ENCODE results near the gene OTUD5. TPM values are rescaled to one million over a fixed set of nuclear protein-coding genes. Genes with fewer than 3 reads are reported as not detected.

The OTUD5 gene, protein sequence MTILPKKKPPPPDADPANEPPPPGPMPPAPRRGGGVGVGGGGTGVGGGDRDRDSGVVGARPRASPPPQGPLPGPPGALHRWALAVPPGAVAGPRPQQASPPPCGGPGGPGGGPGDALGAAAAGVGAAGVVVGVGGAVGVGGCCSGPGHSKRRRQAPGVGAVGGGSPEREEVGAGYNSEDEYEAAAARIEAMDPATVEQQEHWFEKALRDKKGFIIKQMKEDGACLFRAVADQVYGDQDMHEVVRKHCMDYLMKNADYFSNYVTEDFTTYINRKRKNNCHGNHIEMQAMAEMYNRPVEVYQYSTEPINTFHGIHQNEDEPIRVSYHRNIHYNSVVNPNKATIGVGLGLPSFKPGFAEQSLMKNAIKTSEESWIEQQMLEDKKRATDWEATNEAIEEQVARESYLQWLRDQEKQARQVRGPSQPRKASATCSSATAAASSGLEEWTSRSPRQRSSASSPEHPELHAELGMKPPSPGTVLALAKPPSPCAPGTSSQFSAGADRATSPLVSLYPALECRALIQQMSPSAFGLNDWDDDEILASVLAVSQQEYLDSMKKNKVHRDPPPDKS
- total RNA-seq, result 25.0 and 27.6 TPM in 2 replicates

DNA sequence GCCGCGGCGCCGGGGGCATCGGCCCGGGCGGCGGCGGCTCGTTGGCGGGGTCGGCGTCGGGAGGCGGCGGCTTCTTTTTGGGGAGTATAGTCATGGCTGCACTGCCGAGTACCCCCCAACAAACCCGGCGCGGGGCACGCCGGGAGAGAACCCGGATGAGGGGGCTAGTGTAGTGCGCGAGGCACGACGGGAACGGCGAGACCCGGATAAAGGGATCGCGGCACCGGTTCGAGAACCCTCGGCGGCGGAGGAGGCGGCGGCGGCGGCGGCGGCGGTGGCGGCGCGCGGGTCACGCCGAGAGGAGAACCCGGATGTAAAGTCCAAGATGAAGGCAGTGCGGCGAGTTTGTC is at the start of gene OTUD5:
TSS of gene OTUD5 (minus strand) at position 131 of the 350 bp plus-strand sequence. CDS start at position 94, 37 bp downstream.

DNA sequence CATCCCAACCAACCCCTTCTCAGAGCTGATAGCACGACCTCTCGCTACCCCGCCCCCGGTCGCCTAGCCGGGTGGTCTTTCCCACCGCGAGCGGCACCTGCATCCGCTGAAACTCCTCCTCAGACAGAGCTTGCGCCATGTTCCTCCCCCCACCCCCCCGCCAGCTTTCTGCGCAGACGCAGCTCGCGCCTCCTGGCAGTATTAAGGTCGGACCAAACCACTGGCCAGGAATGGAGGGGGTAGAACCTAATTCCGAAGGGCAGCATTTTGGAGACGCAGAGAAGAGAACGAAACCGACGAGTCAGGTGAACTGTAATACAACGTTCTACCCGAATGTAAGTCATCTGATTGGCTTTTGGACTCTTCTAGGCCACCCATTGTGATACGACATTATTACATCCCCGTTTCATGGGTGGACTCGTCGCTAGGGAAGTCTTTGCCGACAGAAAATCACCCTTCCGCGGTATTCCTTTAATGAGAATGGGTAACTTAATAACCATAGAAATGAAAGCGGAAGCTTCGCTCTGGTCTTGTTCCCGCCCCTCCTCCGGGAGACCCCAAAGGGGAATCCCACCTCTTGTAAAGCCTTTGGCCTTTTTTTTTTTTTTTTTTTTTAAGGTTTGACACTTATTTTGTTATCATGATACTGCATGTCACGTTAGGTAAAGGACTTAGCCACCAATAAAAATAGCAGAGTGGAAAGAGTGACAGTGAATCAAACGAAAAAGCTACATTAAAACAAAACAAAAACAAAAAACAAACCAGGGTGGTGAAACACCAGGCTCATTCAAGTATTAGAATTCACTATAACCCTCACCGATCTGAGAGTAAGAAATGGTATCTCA is 44.9 kb upstream of the OTUD5 start, which contains the start of gene GRIPAP1:
TSS of gene GRIPAP1 (minus strand) at position 174 of the 845 bp plus-strand sequence. CDS start at position 139, 35 bp downstream.

DNA sequence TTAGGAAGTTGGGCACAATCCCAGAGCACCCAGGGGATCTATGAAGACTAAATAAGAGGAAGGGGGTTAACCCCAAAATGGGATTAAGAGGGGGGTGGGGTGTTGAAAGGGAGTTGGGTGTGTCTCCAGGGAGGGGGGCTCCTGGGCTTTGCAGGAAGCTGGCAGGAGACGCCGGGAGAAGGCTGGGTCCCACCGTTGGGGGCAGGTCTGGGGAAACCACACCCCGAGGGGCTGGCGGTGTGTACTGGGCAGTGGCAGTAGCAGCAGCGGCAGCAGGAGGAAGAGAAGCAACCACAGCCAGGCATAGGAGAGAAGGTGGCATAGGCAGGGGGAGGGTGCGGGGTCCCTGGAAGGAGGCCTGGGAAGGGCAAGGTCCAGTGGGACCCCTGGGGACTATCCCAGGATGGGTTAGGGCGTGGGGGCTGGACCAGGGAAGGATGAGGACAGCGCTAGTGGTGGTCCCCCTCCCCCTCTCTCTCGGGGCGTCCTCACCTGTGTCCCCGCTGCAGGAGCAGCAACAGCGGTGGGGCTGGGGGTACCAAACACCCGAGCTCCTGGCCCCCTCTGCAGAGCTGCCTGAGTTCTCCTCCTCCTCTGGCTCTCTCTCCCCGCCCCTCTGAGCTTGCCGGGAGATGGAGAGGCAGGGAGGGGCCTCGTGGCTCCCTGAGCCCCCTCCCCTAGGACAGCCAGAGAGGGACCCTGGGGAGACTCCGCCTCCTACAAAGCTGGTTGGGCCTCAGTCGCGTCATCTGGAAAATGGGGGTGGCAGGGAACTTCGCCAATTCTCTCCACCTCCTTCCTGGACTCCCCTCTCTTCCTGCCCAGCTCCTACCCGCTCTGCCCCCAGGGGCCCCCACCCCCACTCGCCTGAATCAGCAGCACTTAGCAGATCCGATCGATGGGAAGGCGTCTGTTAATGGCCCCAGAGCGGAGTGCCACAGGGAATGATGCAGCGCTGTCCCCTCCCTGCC is 14.1 kb upstream of the OTUD5 start, which contains the start of gene KCND1:
TSS of gene KCND1 (minus strand) at position 596 of the 971 bp plus-strand sequence. CDS start 1,573 bp downstream, outside the sequence.

DNA sequence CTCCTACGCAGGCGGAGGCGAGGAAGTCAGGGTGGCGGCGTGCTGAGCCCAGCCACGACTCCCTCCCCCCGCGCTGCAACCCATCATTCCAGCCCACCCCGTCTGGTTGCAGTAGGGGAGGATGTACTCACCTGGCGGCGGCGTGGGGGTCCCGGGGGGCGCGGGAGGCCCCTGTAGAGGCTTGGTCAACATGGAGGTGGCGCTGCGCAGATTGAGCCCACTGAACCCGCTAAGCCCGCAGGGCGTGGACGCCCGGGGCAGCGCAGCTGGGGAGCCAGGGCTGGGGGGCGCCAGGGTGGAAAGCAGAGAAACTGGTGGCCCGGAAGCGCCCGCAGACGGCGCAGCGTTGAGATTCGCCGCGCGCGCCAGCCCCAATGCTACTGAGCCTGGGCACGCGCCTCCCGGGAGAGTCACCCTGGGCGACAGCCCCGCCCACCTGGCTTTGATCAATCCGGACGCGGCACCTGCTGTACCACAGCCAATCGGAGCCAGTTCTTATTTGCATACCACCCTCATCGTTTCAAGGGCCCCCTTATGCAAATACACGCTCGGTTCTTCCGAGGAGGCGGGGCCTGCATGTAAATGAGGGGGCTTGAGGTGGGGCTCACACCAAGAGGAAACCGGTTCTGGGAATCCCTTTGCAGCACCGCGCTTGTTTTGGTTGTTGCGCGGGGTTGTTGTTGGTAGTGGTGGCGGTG is 38.6 kb downstream of the OTUD5 start, which contains the start of gene PIM2:
TSS of gene PIM2 (minus strand) at position 382 of the 698 bp plus-strand sequence. CDS start at position 192, 190 bp downstream.

DNA sequence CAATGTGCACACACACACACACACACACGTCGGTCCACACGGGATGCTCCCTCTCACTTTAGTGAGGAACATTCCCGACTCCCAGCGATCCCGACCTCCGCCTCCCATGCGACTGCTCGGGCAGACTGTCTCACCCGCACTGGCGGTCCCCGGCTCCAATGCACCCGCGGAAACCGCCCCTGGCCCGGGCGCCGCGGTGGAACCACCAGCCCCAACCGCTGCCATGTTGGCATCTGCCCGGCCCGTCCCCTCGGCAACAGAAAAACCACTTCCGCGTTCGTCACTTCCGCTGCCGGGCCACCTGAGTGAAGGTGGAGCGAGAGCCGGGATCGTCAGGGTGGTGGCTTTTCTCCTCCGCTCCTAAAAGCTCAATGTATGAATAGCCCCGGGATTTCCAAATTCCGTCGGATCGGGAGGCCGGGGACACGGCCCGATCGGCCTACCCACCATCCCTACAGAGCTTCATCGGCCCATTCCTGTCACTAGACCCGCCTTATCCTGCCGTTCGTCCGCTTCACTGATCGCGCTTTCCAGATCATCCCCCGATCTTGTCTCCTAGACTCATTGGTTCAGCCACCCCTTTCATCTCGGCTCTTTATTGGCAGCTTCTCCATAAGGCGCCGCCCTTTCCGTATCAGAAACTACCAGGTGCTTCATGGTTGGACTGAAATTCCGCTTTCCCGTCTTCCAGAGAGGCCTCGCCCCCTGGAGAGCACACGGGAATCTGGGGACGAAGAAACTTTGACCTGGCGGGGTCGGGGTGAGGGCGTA is 45.8 kb downstream of the OTUD5 start, which contains the start of gene SLC35A2:
TSS of gene SLC35A2 (minus strand) at position 235 of the 771 bp plus-strand sequence. CDS start at position 225, 10 bp downstream.

DNA sequence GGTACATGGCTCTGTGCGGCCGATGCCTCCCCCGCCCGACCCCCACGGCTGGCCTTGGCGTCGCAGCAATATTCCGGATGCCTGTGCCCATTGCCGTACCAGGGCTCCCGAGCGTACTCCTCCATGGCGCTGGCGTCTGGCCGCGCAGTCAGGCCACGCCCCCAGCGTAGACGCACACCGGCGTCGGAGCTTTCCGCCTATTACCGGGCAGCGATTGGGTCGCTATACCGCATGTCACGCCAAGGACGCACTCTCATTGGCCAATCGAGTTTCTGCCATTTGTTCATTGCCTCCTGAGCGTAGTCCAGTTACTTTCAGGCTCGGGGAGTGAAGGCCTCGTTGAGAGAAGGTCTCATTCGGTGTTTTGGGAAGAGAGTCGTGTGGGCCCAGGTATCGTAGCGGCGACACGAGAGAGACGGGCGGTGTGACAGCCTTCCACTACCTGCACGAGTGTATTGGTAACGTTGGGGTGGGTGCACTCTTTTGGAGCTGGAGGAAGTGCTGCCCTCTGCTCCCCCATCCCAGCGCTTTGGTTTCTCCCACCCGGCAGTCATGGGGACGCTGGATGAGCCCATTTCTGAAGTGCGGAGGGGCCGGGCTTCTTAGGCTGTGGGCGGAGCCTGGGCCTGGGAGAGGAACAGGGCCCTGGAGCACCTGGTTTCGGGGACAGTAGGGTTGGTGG is 59.6 kb downstream of the OTUD5 start, which contains the start of the genes PQBP1 and TIMM17B:
TSS of gene PQBP1 (plus strand) at position 306 of the 682 bp plus-strand sequence. CDS start 580 bp downstream, outside the sequence.
TSS of gene TIMM17B (minus strand) at position 144 of the 682 bp plus-strand sequence. CDS start at position 125, 19 bp downstream.

Small RNA genes within 50 kb of the gene (small RNA-seq; reads per million reads assigned to genes)
- not detected for gene RNU6-722P

Other genes starting within 250 kb of the OTUD5 start
- gene GLOD5, start 195.9 kb downstream of the OTUD5 start, total RNA-seq, result not detected in 2 replicates
- gene GATA1, start 171.0 kb downstream of the OTUD5 start, total RNA-seq, result not detected in 2 replicates
- 20.6 and 28.7 TPM in 2 replicates for gene HDAC6, start 155.5 kb downstream of the OTUD5 start, total RNA-seq
- gene ERAS, start 131.1 kb downstream of the OTUD5 start, total RNA-seq, result not detected in 2 replicates
- not detected in 2 replicates for gene PCSK1N, start 122.0 kb downstream of the OTUD5 start, total RNA-seq
- 16.8 and 19.9 TPM in 2 replicates for gene TIMM17B, start 59.8 kb downstream of the OTUD5 start, total RNA-seq
- gene PQBP1, start 59.7 kb downstream of the OTUD5 start, total RNA-seq, result 46.6 and 49.9 TPM in 2 replicates
- gene SLC35A2, start 46.0 kb downstream of the OTUD5 start, total RNA-seq, result 13.0 and 14.1 TPM in 2 replicates
- 5.6 and 7.4 TPM in 2 replicates for gene PIM2, start 38.6 kb downstream of the OTUD5 start, total RNA-seq
- gene KCND1, start 14.2 kb upstream of the OTUD5 start, total RNA-seq, result 0.13 and 0.36 TPM in 2 replicates
- gene GRIPAP1, start 44.7 kb upstream of the OTUD5 start, total RNA-seq, result 17.4 and 21.1 TPM in 2 replicates
- gene TFE3, start 85.8 kb upstream of the OTUD5 start, total RNA-seq, result 25.9 and 36.5 TPM in 2 replicates
- 1.1 and 1.2 TPM in 2 replicates for gene CCDC120, start 101.4 kb upstream of the OTUD5 start, total RNA-seq
- gene PRAF2, start 116.4 kb upstream of the OTUD5 start, total RNA-seq, result 7.8 and 12.3 TPM in 2 replicates
- gene WDR45, start 122.3 kb upstream of the OTUD5 start, total RNA-seq, result 25.5 and 25.7 TPM in 2 replicates
- 17.8 and 19.5 TPM in 2 replicates for gene GPKOW, start 166.1 kb upstream of the OTUD5 start, total RNA-seq
- 0.36 and 0.40 TPM in 2 replicates for gene MAGIX, start 205.2 kb upstream of the OTUD5 start, total RNA-seq
- gene PLP2, start 214.3 kb upstream of the OTUD5 start, total RNA-seq, result 56.9 and 83.6 TPM in 2 replicates
- 4.8 and 7.5 TPM in 2 replicates for gene PRICKLE3, start 228.8 kb upstream of the OTUD5 start, total RNA-seq
- gene SYP, start 242.6 kb upstream of the OTUD5 start, total RNA-seq, result 0.13 and 0.36 TPM in 2 replicates